GM10266 (cell line): ENCODE data around the gene FHAD1.
"Not testable (repeated sequence)": the region's sequence is repeated elsewhere in the genome, so short reads cannot be mapped to it uniquely, and the experiment has no call there.

ENCODE experiments used
- DNase-seq: peaks from one replicate; pipeline ENCODE4 v3.0.0; 2012; ENCODE audit errors: extremely low spot score
- CTCF ChIP-seq: IDR thresholded peaks from 2 replicates; pipeline ENCODE4 v1.5.1; 2012; ENCODE audit warnings: mild to moderate bottlenecking, low read depth; ENCODE audit not compliant: control insufficient read depth, insufficient read depth; ENCODE audit errors: missing control alignments

The FHAD1 gene

DNA sequence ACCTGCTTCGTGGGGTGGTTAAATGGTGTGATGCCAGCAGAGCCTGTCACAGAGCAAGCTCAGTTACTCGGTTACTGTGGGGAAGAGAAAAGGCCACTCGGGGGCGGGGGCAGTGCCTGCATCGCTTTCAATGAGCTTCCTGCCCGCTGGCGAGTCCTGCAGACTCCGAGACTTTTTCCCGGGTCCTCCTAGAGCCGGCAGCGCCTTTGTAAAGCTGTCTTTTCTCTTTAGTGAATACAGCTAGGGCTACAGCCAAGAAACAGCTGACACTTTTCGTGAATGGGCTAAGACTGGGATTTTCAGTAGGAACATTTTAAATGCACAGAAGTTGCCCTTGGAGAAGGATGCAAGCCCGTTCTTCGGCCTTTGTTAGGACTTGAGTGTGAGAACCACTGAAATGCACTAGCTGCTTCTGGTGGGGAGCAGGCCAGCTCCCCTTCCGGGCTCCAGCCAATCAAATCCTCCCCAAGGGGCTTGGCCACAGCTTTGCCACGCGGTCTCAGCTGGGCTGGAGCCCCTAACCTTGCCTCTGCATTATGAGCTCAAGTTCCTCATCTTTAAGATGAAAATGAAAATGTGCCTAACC is 139.2 kb downstream of the FHAD1 start:
- no peak for TF ChIP-seq CTCF
- DNase-seq = no peak

DNA sequence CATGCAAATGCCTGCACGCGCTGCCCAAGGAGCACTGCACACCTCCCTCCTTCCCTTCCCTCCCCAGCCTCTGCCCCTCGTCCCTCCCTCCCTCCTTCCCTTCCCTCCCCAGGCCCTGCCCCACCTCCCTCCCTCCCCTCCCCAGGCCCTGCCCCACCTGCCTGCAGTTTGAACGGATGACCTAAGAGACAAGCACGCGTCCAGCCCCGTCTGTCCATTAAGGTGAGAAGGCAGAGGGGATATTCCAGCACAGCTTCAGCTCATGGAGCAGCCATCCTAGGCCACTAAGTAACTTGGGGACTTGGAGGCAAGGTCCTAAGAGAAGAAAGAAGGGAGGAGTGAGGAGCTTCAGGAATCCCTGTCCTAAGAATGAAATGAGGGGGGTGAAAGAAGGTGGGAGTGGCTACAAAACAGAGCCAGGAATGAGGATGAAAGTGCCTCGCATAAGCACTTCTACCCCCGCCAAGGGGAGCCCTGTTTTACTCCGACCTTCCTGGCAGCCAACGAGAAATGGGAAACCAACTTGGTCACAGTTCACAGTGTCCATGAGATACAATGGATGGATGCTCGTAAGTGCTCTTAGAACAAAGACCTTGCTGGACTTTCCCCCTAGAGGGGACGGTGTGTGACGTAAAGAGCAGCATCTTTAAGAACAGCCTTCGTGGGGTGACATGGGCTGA is 141.3 kb downstream of the FHAD1 start:
- no peak for TF ChIP-seq CTCF
- DNase-seq = no peak

- not testable (repeated sequence) for DNase-seq
Observed at GRCh38 chr1:15389828-15390227, 142.8 kb downstream of the FHAD1 start.

GRCh38 chr1:15390667-15391066 is 143.6 kb downstream of the FHAD1 start:
- DNase-seq = no peak
- TF ChIP-seq CTCF = no peak

DNA sequence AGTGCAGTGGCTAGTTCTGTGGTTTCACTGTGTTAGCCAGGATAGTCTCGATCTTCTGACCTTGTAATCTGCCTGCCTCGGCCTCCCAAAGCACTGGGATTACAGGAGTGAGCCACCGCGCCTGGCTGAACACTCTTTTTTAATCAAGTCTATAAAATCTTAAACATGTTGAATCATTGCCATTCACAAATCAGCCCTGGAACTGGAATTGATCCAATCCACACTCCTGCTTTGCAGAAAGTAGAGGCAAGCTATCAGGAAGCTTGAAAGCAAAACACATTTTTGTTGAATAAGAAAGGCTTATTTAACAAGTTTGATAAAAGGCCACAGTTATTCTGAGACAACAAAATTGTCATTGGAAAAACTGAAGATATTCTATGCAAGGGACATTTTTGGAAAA is 144.3 kb downstream of the FHAD1 start:
- no peak for TF ChIP-seq CTCF
- no peak for DNase-seq

- no peak for TF ChIP-seq CTCF
- no peak for DNase-seq
Observed at GRCh38 chr1:15393475-15394257, 146.6 kb downstream of the FHAD1 start.

DNA sequence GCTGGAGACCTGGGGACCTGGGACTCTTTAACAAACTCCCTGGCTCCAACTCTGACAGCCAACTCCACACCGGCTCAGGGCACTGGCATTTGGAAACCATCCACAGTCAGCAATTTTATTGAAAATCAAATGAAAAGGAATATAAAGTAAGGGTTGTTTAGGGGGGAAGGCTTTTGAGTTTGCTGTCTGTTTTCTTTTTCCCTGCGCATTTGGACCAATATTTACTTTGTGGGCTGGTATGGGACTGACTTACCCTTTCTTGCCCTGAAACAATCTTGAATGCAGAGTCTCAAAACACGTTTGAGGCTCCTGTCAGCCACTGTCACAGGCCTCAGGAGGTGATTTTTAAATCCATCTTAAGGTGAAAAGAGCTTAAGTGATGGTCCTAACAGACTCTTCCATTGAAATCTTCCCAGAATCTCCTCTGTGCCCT is 147.3 kb downstream of the FHAD1 start:
- no peak for DNase-seq
- TF ChIP-seq CTCF = no peak

GRCh38 chr1:15397236-15397635 is 150.2 kb downstream of the FHAD1 start:
- DNase-seq = no peak
- no peak for TF ChIP-seq CTCF
